HepG2 (cell line): ENCODE measurements around the gene FGF21. TPM values are rescaled to one million over a fixed set of nuclear protein-coding genes. Genes with fewer than 3 reads are reported as not detected.
A peak's percentile ranks its signal among the peaks of the same experiment; 100 is the strongest.

ENCODE experiments used
- AHDC1 ChIP-seq: sonication (generic); formaldehyde crosslinking; IDR thresholded peaks from 2 replicates; pipeline ENCODE4 v1.5.1; 2020; ENCODE audit warnings: mild to moderate bottlenecking, missing genetic modification reagents, borderline replicate concordance
- CREBL2 ChIP-seq: sonication (generic); formaldehyde crosslinking; IDR thresholded peaks from 2 replicates; pipeline ENCODE4 v1.8.1; 2023; ENCODE audit warnings: missing genetic modification reagents, mild to moderate bottlenecking, borderline replicate concordance
- DDIT3 ChIP-seq: sonication (generic); formaldehyde crosslinking; IDR thresholded peaks from 2 replicates; pipeline ENCODE4 v1.4.0; 2020; ENCODE audit warnings: mild to moderate bottlenecking, missing genetic modification reagents
- DRAP1 ChIP-seq: IDR thresholded peaks from 2 replicates; pipeline ENCODE4 v1.6.1; 2016; ENCODE audit warnings: missing genetic modification reagents, missing compliant biosample characterization
- E2F1 ChIP-seq: sonication (generic); formaldehyde crosslinking; IDR thresholded peaks from 2 replicates; pipeline ENCODE4 v1.5.0; 2020; ENCODE audit warnings: missing genetic modification reagents
- GLI4 ChIP-seq: sonication (generic); formaldehyde crosslinking; IDR thresholded peaks from 2 replicates; pipeline ENCODE4 v1.5.1; 2020; ENCODE audit warnings: missing genetic modification reagents, mild to moderate bottlenecking, moderate library complexity, borderline replicate concordance
- LCORL ChIP-seq, 2 experiments: fragments of 450-650 bp in 1 of 2; sonication (generic) in 1 of 2; formaldehyde crosslinking in 1 of 2; IDR thresholded peaks; 2 replicates each; pipeline versions ENCODE4 v1.5.0 to v1.6.1; 2017 to 2020; ENCODE audit warnings: antibody characterized with exemption in 1 of 2, missing genetic modification reagents in 1 of 2
- SMYD3 ChIP-seq: sonication (generic); formaldehyde crosslinking; IDR thresholded peaks from 2 replicates; pipeline ENCODE4 v1.8.1; 2023; ENCODE audit warnings: mild to moderate bottlenecking, missing genetic modification reagents
- TARDBP ChIP-seq: sonication (generic); formaldehyde crosslinking; IDR thresholded peaks from 2 replicates; pipeline ENCODE4 v1.8.0; 2022; ENCODE audit warnings: mild to moderate bottlenecking, missing genetic modification reagents
- ZNF17 ChIP-seq: sonication (generic); formaldehyde crosslinking; IDR thresholded peaks from 2 replicates; pipeline ENCODE4 v1.5.0; 2020; ENCODE audit warnings: mild to moderate bottlenecking, missing genetic modification reagents
- ZNF512B ChIP-seq: sonication (generic); formaldehyde crosslinking; IDR thresholded peaks from 2 replicates; pipeline ENCODE4 v1.5.1; 2020; ENCODE audit warnings: missing genetic modification reagents, mild to moderate bottlenecking, borderline replicate concordance
- ZNF570 ChIP-seq: sonication (generic); formaldehyde crosslinking; IDR thresholded peaks from 2 replicates; pipeline ENCODE4 v1.4.0; 2020; ENCODE audit warnings: mild to moderate bottlenecking, missing genetic modification reagents, borderline replicate concordance
- ZNF800 ChIP-seq: sonication (generic); formaldehyde crosslinking; IDR thresholded peaks from 2 replicates; pipeline ENCODE4 v1.4.0; 2020; ENCODE audit warnings: missing genetic modification reagents
- polyA plus RNA-seq, 8 experiments: library from polyadenylated mRNA; depleted of rRNA in 3 of 8; stranded (reverse) in 7 of 8; unstranded in 1 of 8; fragments of >200 nt; fragmentation: Illumina TruSeq in 4 of 8; extraction: Trizol in 4 of 8; gene quantifications; 2 replicates each; pipeline versions ENCODE4 v1.2.1 to v1.2.3, GENCODE V29; 2011 to 2016; ENCODE audit warnings: low read depth in 4 of 8, missing spikeins in 1 of 8, mixed read lengths in 1 of 8; ENCODE audit not compliant: insufficient read depth in 1 of 8
- total RNA-seq, 5 experiments: library from RNA; depleted of rRNA; stranded (reverse); fragments of >200 nt; fragmentation: Illumina TruSeq; extraction: Trizol; gene quantifications; 2 replicates each; pipeline ENCODE4 v1.2.3, GENCODE V29; 2016; ENCODE audit warnings: low read depth in 1 of 5

Gene FGF21
- total and polyA plus RNA-seq, 2 of the 13 experiments (the other 11 are each of a cell fraction or from before 2014, with no cell fraction given) = 0.17 TPM; not detected in 1

- peak; percentile 73; the same call in 1 of the 2 replicates for TF ChIP-seq SMYD3
- TF ChIP-seq ZNF570 (CRISPR knock-in tag) = no peak
- no peak for TF ChIP-seq CREBL2
- peak; percentile 24; the same call in 1 of the 2 replicates for TF ChIP-seq TARDBP (CRISPR knock-in tag)
- no peak for TF ChIP-seq LCORL (IDR thresholded peaks at IDR 0.05)
- peak; percentile 29; the same call in 1 of the 2 replicates for TF ChIP-seq LCORL (CRISPR knock-in tag; IDR thresholded peaks at IDR 0.05)
- TF ChIP-seq AHDC1 (CRISPR knock-in tag) = no peak
- no peak for TF ChIP-seq ZNF800
- TF ChIP-seq ZNF17 (CRISPR knock-in tag) = no peak
- TF ChIP-seq DDIT3 (CRISPR knock-in tag) = no peak
- TF ChIP-seq E2F1 (CRISPR knock-in tag) = peak; percentile 98
- TF ChIP-seq DRAP1 (CRISPR knock-in tag) = peak; percentile 72
- no peak for TF ChIP-seq ZNF512B
- TF ChIP-seq GLI4 = peak; percentile 78; the same call in 1 of the 2 replicates
Measured at GRCh38 chr19:48720613-48721296, 34.6 kb upstream of the FGF21 start (continued).
